PC-3 (cell line): ENCODE measurements around the gene ST6GALNAC4.

Source experiments
- EZH2 ChIP-seq: fragments of 300-600 bp; sonication (generic); IDR thresholded peaks from one replicate; pipeline ENCODE4 v1.6.1; 2017; ENCODE audit warnings: antibody characterized with exemption, mild to moderate bottlenecking, low read length; ENCODE audit not compliant: unreplicated experiment
- TF ChIP-seq, protein P1 (sequence below): fragments of 300-600 bp; sonication (generic); conservative IDR thresholded peaks from 2 replicates; pipeline ENCODE4 v1.5.1; 2017; ENCODE audit warnings: antibody characterized with exemption, low read depth, mild to moderate bottlenecking, low read length

DNA sequence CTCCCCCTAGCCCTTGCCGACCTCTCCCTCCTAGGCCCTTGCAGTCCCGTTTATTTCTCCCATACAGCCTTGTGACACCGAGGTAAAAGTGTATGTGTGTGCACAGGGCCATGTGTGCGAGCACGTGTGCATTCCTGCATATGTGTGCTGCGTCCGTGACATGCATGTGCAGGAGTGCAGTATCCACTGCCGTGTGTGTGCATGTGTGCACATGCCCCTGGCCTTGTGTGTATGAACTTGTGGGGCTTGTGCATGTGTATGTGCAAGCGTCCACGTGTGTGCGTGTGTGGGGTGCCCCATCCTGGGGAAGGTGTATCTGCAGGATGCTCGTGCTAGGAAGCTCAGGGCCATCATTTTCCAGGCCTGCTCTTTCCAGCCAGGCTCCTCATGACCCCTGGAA is 46.0 kb downstream of the ST6GALNAC4 start:
- TF ChIP-seq, protein P1, sequence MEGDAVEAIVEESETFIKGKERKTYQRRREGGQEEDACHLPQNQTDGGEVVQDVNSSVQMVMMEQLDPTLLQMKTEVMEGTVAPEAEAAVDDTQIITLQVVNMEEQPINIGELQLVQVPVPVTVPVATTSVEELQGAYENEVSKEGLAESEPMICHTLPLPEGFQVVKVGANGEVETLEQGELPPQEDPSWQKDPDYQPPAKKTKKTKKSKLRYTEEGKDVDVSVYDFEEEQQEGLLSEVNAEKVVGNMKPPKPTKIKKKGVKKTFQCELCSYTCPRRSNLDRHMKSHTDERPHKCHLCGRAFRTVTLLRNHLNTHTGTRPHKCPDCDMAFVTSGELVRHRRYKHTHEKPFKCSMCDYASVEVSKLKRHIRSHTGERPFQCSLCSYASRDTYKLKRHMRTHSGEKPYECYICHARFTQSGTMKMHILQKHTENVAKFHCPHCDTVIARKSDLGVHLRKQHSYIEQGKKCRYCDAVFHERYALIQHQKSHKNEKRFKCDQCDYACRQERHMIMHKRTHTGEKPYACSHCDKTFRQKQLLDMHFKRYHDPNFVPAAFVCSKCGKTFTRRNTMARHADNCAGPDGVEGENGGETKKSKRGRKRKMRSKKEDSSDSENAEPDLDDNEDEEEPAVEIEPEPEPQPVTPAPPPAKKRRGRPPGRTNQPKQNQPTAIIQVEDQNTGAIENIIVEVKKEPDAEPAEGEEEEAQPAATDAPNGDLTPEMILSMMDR = no peak
- TF ChIP-seq EZH2 = no peak
